Mesendoderm (in vitro differentiated cells): Measurements from ENCODE around the gene ATG2A.

Experiments
- DNase-seq: peaks from one replicate; pipeline ENCODE4 v3.0.0; 2013
- H2AK5ac ChIP-seq: 2 replicates; pipeline ENCODE4 v1.6.1; 2013; ENCODE audit warnings: low read length, inconsistent platforms
- H2BK120ac ChIP-seq: 2 replicates; pipeline ENCODE4 v1.6.1; 2013; ENCODE audit warnings: low read depth, mild to moderate bottlenecking, low read length, moderate library complexity, mixed read lengths
- H2BK15ac ChIP-seq: replicated peaks from 2 replicates; pipeline ENCODE4 v1.6.1; 2013; ENCODE audit warnings: low read depth, mild to moderate bottlenecking, moderate library complexity
- H2BK5ac ChIP-seq: 2 replicates; pipeline ENCODE4 v1.6.1; 2013; ENCODE audit warnings: low read length, inconsistent platforms
- H3K18ac ChIP-seq: 2 replicates; pipeline ENCODE4 v1.6.1; 2013; ENCODE audit warnings: mild to moderate bottlenecking, low read length, mixed read lengths
- H3K23ac ChIP-seq: one replicate; pipeline ENCODE4 v1.6.1; 2013; ENCODE audit warnings: low read length
- H3K27ac ChIP-seq: 2 replicates; pipeline ENCODE4 v1.5.1; 2013; ENCODE audit warnings: low read depth, mild to moderate bottlenecking, inconsistent platforms, low read length, moderate library complexity
- H3K27me3 ChIP-seq: 2 replicates; pipeline ENCODE4 v1.6.1; 2013; ENCODE audit warnings: low read length, control low read depth, mild to moderate bottlenecking, inconsistent platforms; ENCODE audit not compliant: insufficient read depth, poor library complexity
- H3K36me3 ChIP-seq: 2 replicates; pipeline ENCODE4 v1.6.1; 2013; ENCODE audit warnings: low read length, inconsistent platforms; ENCODE audit not compliant: control insufficient read depth, insufficient read depth
- H3K4ac ChIP-seq: one replicate; pipeline ENCODE4 v1.6.1; 2013; ENCODE audit warnings: low read depth, mild to moderate bottlenecking, low read length, moderate library complexity
- H3K4me1 ChIP-seq: 2 replicates; pipeline ENCODE4 v1.6.1; 2013; ENCODE audit warnings: low read depth, low read length, inconsistent platforms; ENCODE audit not compliant: control insufficient read depth
- H3K4me2 ChIP-seq: 2 replicates; pipeline ENCODE4 v1.6.1; 2013; ENCODE audit warnings: low read length
- H3K4me3 ChIP-seq: 2 replicates; pipeline ENCODE4 v1.5.1; 2013; ENCODE audit warnings: mild to moderate bottlenecking, low read length
- H3K56ac ChIP-seq: one replicate; pipeline ENCODE4 v1.6.1; 2013; ENCODE audit warnings: low read length
- H3K79me1 ChIP-seq: 2 replicates; pipeline ENCODE4 v1.6.1; 2013; ENCODE audit warnings: low read length, inconsistent platforms
- H3K79me2 ChIP-seq: 2 replicates; pipeline ENCODE4 v1.6.1; 2013; ENCODE audit warnings: mild to moderate bottlenecking, low read length; ENCODE audit not compliant: control insufficient read depth, insufficient read depth
- H3K9ac ChIP-seq: 2 replicates; pipeline ENCODE4 v1.6.1; 2013; ENCODE audit warnings: low read length, inconsistent platforms
- H4K5ac ChIP-seq: one replicate; pipeline ENCODE4 v1.6.1; 2013; ENCODE audit warnings: low read length
- H4K8ac ChIP-seq: one replicate; pipeline ENCODE4 v1.6.1; 2013; ENCODE audit warnings: low read depth, mild to moderate bottlenecking, control low read depth, low read length, moderate library complexity
- WGBS: extraction: QIAGEN DNeasy Blood & Tissue Kit; methylation state at CpG from one replicate; pipeline ENCODE4 v1.1.7; 2013; ENCODE audit warnings: low lambda C conversion rate, missing lambda C conversion rate; ENCODE audit not compliant: insufficient coverage; ENCODE audit errors: extremely low coverage; 5-methylcytosine and 5-hydroxymethylcytosine counted together

The ATG2A gene

GRCh38 chr11:64929625-64930024 is 12.6 kb upstream of the ATG2A start:
- H3K4me2 ChIP-seq: no peak overlapping the region
- no peaks in the 10 kb centered on the region for H3K79me1 ChIP-seq
- H2BK15ac ChIP-seq: no peak overlapping the region
- no peaks in the 10 kb centered on the region for H3K36me3 ChIP-seq
- WGBS: no CpG with 5 or more reads among the region's 7 CpGs
- no peak overlapping the region for H2AK5ac ChIP-seq
- no peaks in the 10 kb centered on the region for H3K4me1 ChIP-seq
- no peaks in the 10 kb centered on the region for H3K27me3 ChIP-seq
- H4K8ac ChIP-seq: no peak overlapping the region
- H3K9ac ChIP-seq: no peak overlapping the region
- H2BK120ac ChIP-seq: no peak overlapping the region
- DNase-seq: no peak
- no peaks in the 10 kb centered on the region for H3K79me2 ChIP-seq
- no peak overlapping the region for H3K56ac ChIP-seq
- H3K18ac ChIP-seq: no peak overlapping the region
- H2BK5ac ChIP-seq: no peak overlapping the region
- no peak overlapping the region for H3K4ac ChIP-seq
- H4K5ac ChIP-seq: no peak overlapping the region
- H3K27ac ChIP-seq: no peak overlapping the region
- no peak overlapping the region for H3K23ac ChIP-seq
- no peak overlapping the region for H3K4me3 ChIP-seq

GRCh38 chr11:64928957-64929356 is 11.9 kb upstream of the ATG2A start:
- Histone ChIP-seq H3K4me2 (no peak overlapping the region), H3K4me3 (no peak overlapping the region), H3K27ac (no peak overlapping the region), H4K8ac (no peak overlapping the region), H3K4ac (no peak overlapping the region), H3K27me3 (no peaks in the 10 kb centered on the region), H3K4me1 (no peaks in the 10 kb centered on the region), H3K79me1 (no peaks in the 10 kb centered on the region), H4K5ac (no peak overlapping the region), H3K36me3 (no peaks in the 10 kb centered on the region), H2BK15ac (no peak overlapping the region), H3K79me2 (no peaks in the 10 kb centered on the region), H3K23ac (no peak overlapping the region), H3K56ac (no peak overlapping the region), H3K18ac (no peak overlapping the region), H2AK5ac (no peak overlapping the region), H2BK5ac (no peak overlapping the region), H3K9ac (no peak overlapping the region), H2BK120ac (no peak overlapping the region)
- no CpG with 5 or more reads among the region's 2 CpGs for WGBS
- no peak for DNase-seq

GRCh38 chr11:64926689-64927088 is 9.7 kb upstream of the ATG2A start:
- Histone ChIP-seq H3K4me3 (no peak overlapping the region), H3K4me1 (no peaks in the 10 kb centered on the region), H4K5ac (no peak overlapping the region), H3K18ac (no peak overlapping the region), H3K4me2 (no peak overlapping the region), H2BK15ac (no peak overlapping the region), H2AK5ac (no peak overlapping the region), H3K23ac (no peak overlapping the region), H3K27me3 (no peaks in the 10 kb centered on the region), H3K79me1 (no peaks in the 10 kb centered on the region), H3K4ac (no peak overlapping the region), H2BK5ac (no peak overlapping the region), H4K8ac (no peak overlapping the region), H3K27ac (no peak overlapping the region), H2BK120ac (no peak overlapping the region), H3K79me2 (no peaks in the 10 kb centered on the region), H3K9ac (no peak overlapping the region), H3K56ac (no peak overlapping the region), H3K36me3 (no peaks in the 10 kb centered on the region)
- no peak for DNase-seq
- WGBS: no CpG with 5 or more reads among the region's 22 CpGs

GRCh38 chr11:64925536-64926436 is 8.8 kb upstream of the ATG2A start:
- Histone ChIP-seq H2AK5ac (no peak overlapping the region), H4K8ac (no peak overlapping the region), H3K4me3 (no peak overlapping the region), H3K27ac (no peak overlapping the region), H2BK5ac (no peak overlapping the region), H3K27me3 (no peaks in the 10 kb centered on the region), H3K4me1 (no peaks in the 10 kb centered on the region), H3K4me2 (no peak overlapping the region), H3K4ac (no peak overlapping the region), H3K79me2 (no peaks in the 10 kb centered on the region), H3K56ac (no peak overlapping the region), H3K36me3 (no peaks in the 10 kb centered on the region), H4K5ac (no peak overlapping the region), H3K9ac (no peak overlapping the region), H2BK15ac (no peak overlapping the region), H2BK120ac (no peak overlapping the region), H3K23ac (no peak overlapping the region), H3K79me1 (no peaks in the 10 kb centered on the region), H3K18ac (no peak overlapping the region)
- WGBS: no CpG with 5 or more reads among the region's 24 CpGs
- DNase-seq: no peak

- no CpG with 5 or more reads among the region's 24 CpGs for WGBS
Observed at GRCh38 chr11:64924910-64925284, 7.9 kb upstream of the ATG2A start.

More at GRCh38 chr11:64924910-64925284, 7.9 kb upstream of the ATG2A start:
- Histone ChIP-seq H3K36me3 (no peaks in the 10 kb centered on the region), H3K79me2 (no peaks in the 10 kb centered on the region), H3K4me1 (no peaks in the 10 kb centered on the region), H3K79me1 (no peaks in the 10 kb centered on the region), H3K4me2 (peak overlapping the region; percentile 90), H2BK15ac (no peak overlapping the region), H3K23ac (no peak overlapping the region), H3K4me3 (peak overlapping the region; percentile 51), H3K18ac (no peak overlapping the region), H4K5ac (no peak overlapping the region), H3K27me3 (no peaks in the 10 kb centered on the region), H2AK5ac (no peak overlapping the region), H2BK120ac (no peak overlapping the region), H3K27ac (no peak overlapping the region), H3K9ac (peak overlapping the region; percentile 65), H3K56ac (peak overlapping the region; percentile 73), H2BK5ac (no peak overlapping the region), H3K4ac (no peak overlapping the region), H4K8ac (no peak overlapping the region)
- no peak for DNase-seq
